ENCODE measurements around the gene GALK2.

DNA sequence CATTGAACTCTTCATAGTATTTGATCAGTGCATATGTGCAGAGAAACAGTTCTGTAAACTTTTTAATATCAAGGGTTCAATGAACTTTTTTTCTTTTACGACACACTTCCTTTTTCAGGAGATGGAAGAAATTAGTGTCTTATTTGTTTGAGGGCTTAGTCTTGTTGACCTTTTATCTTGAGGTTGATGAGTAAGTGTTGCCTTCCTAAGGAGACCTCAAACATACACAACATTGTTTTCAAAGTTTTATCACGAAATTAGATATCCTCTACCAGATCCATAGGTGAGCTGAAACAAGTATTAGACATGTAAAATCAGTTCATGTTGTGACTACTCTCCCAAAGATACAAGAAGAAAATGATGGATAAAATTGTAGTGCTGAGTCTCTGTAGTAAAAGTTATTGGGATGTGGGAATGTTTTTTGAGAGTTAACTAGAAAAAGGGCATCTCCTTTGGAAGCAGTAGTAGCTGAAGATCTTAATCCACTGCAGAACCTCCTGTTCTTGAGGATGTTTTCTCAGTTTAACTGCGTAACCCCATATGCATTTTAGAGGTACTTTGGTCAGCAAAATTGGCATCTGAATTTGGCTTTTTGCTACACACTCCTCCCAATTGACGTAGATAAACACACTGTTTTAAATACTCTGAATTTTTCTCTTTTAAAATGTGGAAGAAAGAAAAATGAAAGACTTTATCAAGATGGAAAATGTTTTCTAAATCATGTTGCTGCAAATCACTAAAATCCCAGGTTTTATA, 116.8 kb downstream of the GALK2 start:
- TF ChIP-seq, protein P1, sequence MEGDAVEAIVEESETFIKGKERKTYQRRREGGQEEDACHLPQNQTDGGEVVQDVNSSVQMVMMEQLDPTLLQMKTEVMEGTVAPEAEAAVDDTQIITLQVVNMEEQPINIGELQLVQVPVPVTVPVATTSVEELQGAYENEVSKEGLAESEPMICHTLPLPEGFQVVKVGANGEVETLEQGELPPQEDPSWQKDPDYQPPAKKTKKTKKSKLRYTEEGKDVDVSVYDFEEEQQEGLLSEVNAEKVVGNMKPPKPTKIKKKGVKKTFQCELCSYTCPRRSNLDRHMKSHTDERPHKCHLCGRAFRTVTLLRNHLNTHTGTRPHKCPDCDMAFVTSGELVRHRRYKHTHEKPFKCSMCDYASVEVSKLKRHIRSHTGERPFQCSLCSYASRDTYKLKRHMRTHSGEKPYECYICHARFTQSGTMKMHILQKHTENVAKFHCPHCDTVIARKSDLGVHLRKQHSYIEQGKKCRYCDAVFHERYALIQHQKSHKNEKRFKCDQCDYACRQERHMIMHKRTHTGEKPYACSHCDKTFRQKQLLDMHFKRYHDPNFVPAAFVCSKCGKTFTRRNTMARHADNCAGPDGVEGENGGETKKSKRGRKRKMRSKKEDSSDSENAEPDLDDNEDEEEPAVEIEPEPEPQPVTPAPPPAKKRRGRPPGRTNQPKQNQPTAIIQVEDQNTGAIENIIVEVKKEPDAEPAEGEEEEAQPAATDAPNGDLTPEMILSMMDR (IDR thresholded peaks at IDR 0.05; ENCODE audit: low read length): no peak
- TF ChIP-seq EZH2phosphoT487 (IDR thresholded peaks at IDR 0.05; ENCODE audit: low read length) (no peak), EZH2 (optimal IDR thresholded peaks at IDR 0.05; ENCODE audit: low read depth, low read length) (no peak)

All from MM.1S (cell line).